Mesodermal cell (in vitro differentiated cells): ENCODE results near the gene LDLRAD1.
"Not testable (repeated sequence)": the region's sequence is repeated elsewhere in the genome, so short reads cannot be mapped to it uniquely, and the experiment has no call there.

ENCODE experiments used
- H3K27ac ChIP-seq: 2 replicates; pipeline ENCODE4 v1.7.0; 2013; ENCODE audit warnings: mild to moderate bottlenecking, low read depth, low read length, moderate library complexity; ENCODE audit not compliant: severe bottlenecking
- H3K36me3 ChIP-seq: 2 replicates; pipeline ENCODE4 v1.7.1; 2013; ENCODE audit warnings: mild to moderate bottlenecking, low read length, moderate library complexity; ENCODE audit not compliant: control insufficient read depth, insufficient read depth
- H3K4me1 ChIP-seq: one replicate; pipeline ENCODE4 v1.7.1; 2013; ENCODE audit warnings: mild to moderate bottlenecking, low read length; ENCODE audit not compliant: insufficient read depth, control insufficient read depth, poor library complexity, severe bottlenecking
- H3K4me3 ChIP-seq: 2 replicates; pipeline ENCODE4 v1.7.0; 2013; ENCODE audit warnings: low read length, control low read depth, mild to moderate bottlenecking; ENCODE audit not compliant: insufficient read depth, poor library complexity, severe bottlenecking; ENCODE audit errors: extremely low read depth
- H3K9me3 ChIP-seq: 2 replicates; pipeline ENCODE4 v1.7.1; 2013; ENCODE audit warnings: mild to moderate bottlenecking, low read length, moderate library complexity; ENCODE audit not compliant: control insufficient read depth
- WGBS, 2 experiments: methylation state at CpG; one replicate each; pipeline ENCODE4 v1.1.5; 2013; ENCODE audit warnings: missing lambda C conversion rate in 2 of 2; ENCODE audit not compliant: insufficient coverage in 2 of 2; 5-methylcytosine and 5-hydroxymethylcytosine counted together

The LDLRAD1 gene

DNA sequence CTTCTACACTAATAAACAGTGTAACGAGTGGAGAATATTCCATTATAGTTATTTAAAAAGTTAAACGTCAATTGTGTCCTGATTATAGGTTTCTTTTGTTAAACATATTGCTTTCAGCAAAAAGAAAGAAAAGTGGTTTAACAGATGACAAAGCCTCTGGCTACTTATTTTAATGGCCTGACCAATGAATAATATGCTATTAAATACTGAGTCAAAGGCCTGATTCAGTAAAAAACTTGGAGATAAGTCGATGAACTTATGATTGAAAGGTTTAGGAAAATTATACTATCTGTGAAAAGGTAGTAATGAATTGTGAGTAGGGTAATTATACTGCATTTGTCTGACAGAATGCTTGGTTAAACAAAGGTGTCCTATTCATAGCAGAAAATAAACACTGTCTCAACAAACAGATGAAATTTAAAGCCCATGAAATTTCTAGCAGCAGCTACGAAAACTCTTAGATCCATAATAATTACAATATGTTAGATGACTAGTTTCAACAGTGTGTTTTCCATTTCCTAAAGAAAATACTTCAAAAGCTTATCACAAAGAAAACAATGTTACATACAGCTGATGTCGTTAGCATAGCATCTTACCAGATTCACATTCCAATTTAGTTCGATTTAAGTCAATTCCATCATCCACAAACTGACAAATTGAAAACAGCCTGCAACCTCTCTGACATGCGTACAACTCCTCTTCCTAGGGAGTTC lies 28.8 kb upstream of the LDLRAD1 start:
- Histone ChIP-seq H3K36me3 (peaks cover 17% of the 10 kb centered on the region), H3K4me1 (peaks cover 10% of the 10 kb centered on the region), H3K9me3 (no peaks in the 10 kb centered on the region), H3K4me3 (no peak overlapping the region), H3K27ac (no peak overlapping the region)
- 79 to 89% methylated on average over 2 of the region's 7 CpGs for WGBS, 2 experiments

DNA sequence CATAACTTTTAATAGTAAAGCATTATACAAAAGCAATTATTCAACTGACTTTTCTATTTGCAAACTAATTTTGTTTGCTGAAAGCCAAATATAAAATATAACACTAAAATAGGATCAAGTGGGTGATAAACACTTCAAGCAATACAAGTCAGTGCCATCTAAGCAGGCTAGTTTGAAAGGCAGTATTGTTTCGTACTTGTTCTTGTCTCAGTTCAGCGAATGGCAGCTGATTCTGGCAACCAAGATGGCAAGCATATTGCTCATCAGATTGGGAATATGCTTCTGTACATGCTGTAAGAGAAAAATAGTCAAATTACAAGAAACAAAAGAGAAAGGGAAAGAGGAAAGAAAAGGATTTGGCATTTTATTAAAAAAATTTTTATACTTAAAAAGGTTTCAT lies 27.5 kb upstream of the LDLRAD1 start:
- H3K4me3 ChIP-seq, result no peak overlapping the region
- H3K27ac ChIP-seq, result no peak overlapping the region
- 89 to 100% methylated on average over 1 to 2 of the region's 2 CpGs for WGBS, 2 experiments
- peaks cover 10% of the 10 kb centered on the region for H3K4me1 ChIP-seq
- H3K36me3 ChIP-seq, result peaks cover 24% of the 10 kb centered on the region
- H3K9me3 ChIP-seq, result no peaks in the 10 kb centered on the region

DNA sequence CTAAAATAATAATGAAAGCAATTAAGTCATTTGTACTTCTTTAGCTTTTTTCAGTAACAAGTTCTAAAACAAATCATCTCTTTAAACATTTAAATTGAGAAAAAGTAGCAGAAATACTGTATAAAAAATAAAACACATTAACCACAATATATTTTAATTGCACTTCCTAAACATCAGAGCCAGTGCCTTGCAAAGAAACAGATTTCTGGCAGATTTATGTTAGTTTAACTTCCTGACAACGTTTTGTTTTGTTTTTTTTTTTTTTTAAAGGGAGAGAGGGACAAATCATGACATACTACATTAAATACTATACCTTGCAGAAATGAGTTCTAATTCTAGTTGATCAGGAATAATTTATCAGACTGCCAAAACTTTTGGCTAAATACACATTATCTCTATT lies 23.8 kb upstream of the LDLRAD1 start:
- no CpG with 5 or more reads among the region's 1 CpG for WGBS, 2 experiments
- Histone ChIP-seq H3K4me1 (no peaks in the 10 kb centered on the region), H3K4me3 (no peak overlapping the region), H3K9me3 (no peaks in the 10 kb centered on the region), H3K36me3 (peaks cover 49% of the 10 kb centered on the region), H3K27ac (no peak overlapping the region)

- no peak overlapping the region for H3K4me3 ChIP-seq
- peaks cover 67% of the 10 kb centered on the region for H3K36me3 ChIP-seq
- H3K9me3 ChIP-seq, result no peaks in the 10 kb centered on the region
- H3K4me1 ChIP-seq, result no peaks in the 10 kb centered on the region
- no peak overlapping the region for H3K27ac ChIP-seq
These were observed 19.5 kb upstream of the LDLRAD1 start for GRCh38 chr1:54037476-54037875.

DNA sequence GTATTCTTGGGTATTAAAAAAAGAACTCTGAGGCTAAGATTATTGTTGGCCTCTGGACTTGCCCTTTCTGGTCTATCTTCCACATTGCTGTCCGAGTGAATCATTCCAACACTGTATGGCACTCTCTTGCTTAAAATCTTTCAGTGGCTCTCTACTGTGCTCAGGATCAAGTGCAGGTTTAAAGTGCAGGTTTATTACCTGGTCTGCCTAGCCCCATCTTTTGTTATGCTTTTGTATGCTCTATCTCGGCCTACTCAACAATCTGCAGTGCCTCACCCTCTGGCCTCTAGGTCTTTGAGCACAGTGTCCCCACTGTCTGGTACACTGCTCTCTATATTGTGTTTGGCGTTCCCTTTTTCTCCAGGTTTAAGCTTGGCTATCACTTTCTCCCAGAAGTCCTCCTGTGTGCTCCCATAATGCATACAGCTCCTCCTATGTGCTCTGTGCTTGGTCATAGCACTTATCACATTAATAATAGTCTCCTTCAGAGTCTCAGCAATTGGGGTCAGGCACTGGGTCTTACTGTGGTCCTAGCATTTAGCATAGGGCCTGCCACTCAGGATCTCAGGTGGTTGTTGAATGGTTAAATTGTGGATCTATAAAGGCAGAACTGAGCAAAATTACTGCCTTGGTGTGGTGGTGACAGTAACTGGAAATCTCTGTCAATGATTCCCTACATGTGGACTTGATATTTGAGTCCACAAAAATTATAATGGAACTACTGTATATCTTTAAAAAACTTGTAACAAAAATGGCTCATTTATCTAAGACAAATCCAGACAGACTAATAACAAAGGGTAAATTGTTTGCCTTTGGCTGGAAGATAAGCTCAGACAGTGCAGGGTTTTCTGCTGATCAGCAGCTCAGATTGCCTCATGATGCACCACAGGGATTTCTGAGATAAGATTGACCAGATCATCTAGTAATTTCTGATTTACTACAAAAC lies 10.6 kb upstream of the LDLRAD1 start:
- H3K4me1 ChIP-seq, result peaks cover 10% of the 10 kb centered on the region
- H3K4me3 ChIP-seq, result no peak overlapping the region
- WGBS, 2 experiments, result 91 to 94% methylated on average over 3 of the region's 3 CpGs
- H3K27ac ChIP-seq, result peak overlapping the region; percentile 37
- H3K36me3 ChIP-seq, result peaks cover 28% of the 10 kb centered on the region
- no peaks in the 10 kb centered on the region for H3K9me3 ChIP-seq

- H3K9me3 ChIP-seq, result no peaks in the 10 kb centered on the region
- H3K36me3 ChIP-seq, result peaks cover 22% of the 10 kb centered on the region
- no peak overlapping the region for H3K4me3 ChIP-seq
- 94% methylated on average over 4 of the region's 5 CpGs for WGBS, 2 experiments
- no peak overlapping the region for H3K27ac ChIP-seq
- H3K4me1 ChIP-seq, result peaks cover 10% of the 10 kb centered on the region
These were observed 9.9 kb upstream of the LDLRAD1 start for GRCh38 chr1:54027848-54028247.

DNA sequence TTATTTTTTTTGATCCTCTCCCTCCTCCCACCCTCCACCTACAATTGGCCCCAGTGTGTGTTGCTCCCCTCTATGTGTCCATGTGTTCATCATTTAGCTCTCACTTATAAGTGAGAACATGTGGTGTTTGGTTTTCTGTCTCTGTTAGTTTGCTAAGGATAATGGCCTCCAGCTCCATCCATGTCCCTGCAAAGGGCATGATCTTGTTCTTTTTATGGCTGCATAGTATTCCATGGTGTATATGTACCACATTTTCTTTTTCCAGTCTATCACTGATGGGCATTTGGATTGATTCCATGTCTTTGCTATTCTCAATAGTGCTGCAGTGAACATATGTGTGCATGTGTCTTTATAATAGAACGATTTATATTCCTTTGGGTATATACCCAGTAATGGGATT lies 6.8 kb upstream of the LDLRAD1 start:
- H3K4me1 ChIP-seq, H3K36me3 ChIP-seq, H3K27ac ChIP-seq, H3K4me3 ChIP-seq, H3K9me3 ChIP-seq: not testable (repeated sequence)
- no CpG with 5 or more reads among the region's 1 CpG for WGBS, 2 experiments

DNA sequence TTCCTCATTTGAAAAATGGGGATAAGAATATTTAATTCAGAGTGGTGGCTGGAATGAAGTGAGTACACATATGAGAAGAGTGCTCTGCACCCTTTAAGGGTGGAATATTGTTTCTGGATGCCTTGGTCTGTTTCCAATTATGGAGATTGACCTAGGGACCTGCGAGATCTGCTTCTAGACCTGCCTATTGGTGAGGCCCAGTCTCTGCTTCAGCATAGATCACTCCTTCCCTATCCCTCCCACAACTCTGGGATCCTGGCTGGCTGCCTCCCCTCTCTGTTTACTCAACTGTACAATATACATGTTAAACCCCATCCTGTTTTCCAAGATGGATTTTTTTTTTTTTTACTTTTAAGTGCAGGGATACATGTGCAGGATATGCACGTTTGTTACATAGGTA lies 6.4 kb upstream of the LDLRAD1 start:
- Histone ChIP-seq H3K4me1 (peaks cover 10% of the 10 kb centered on the region), H3K9me3 (no peaks in the 10 kb centered on the region), H3K4me3 (no peak overlapping the region), H3K27ac (no peak overlapping the region), H3K36me3 (no peaks in the 10 kb centered on the region)
- 88 to 100% methylated on average over 1 of the region's 2 CpGs for WGBS, 2 experiments

GRCh38 chr1:54019562-54020176 lies 1.7 kb upstream of the LDLRAD1 start:
- H3K4me1 ChIP-seq, H3K36me3 ChIP-seq, H3K27ac ChIP-seq, H3K9me3 ChIP-seq, H3K4me3 ChIP-seq: not testable (repeated sequence)
- 89 to 90% methylated on average over 9 of the region's 10 CpGs for WGBS, 2 experiments

DNA sequence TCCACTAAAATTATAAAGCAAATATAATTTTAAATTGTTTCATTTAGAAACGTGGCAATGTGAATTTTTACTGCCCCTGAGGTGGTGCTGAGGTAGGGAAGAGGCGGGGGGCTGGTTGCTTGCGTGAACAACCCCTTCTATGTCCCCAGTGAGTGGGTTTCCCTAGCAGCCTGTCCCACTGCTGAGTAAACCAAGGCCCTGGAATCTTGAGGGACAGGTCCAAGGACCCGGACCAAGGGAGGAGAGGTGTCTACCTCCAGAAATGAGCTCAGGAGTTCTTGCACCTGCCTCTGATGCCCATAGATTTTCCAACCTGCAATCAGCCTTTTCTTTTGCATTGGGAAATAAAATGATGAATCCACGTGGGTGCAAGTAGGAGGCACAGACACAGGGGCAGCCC lies 649 bp upstream of the LDLRAD1 start:
- 97 to 100% methylated on average over 2 to 3 of the region's 5 CpGs for WGBS, 2 experiments
- no peaks in the 10 kb centered on the region for H3K9me3 ChIP-seq
- no peak overlapping the region for H3K4me3 ChIP-seq

More for the DNA sequence above, 649 bp upstream of the LDLRAD1 start:
- H3K27ac ChIP-seq, result no peak overlapping the region
- no peaks in the 10 kb centered on the region for H3K4me1 ChIP-seq
- no peaks in the 10 kb centered on the region for H3K36me3 ChIP-seq
